OCI-LY1 (cell line): ENCODE results near the gene ARHGEF28.

ENCODE experiments used
- H2AFZ ChIP-seq: fragments of 200-600 bp; sonication (generic), shearing (Covaris generic); 2 replicates; pipeline ENCODE4 v1.6.0; 2014; ENCODE audit warnings: antibody characterized with exemption, mild to moderate bottlenecking, low read length
- H3F3A ChIP-seq: fragments of 200-600 bp; sonication (generic), shearing (Covaris generic); 2 replicates; pipeline ENCODE4 v1.6.0; 2014; ENCODE audit warnings: mild to moderate bottlenecking, antibody characterized with exemption, low read length, moderate library complexity; ENCODE audit not compliant: insufficient read depth
- H3K27ac ChIP-seq: fragments of 200-600 bp; sonication (generic); 2 replicates; pipeline ENCODE4 v1.5.1; 2014; ENCODE audit warnings: low read length, mixed run types, mild to moderate bottlenecking, low read depth; ENCODE audit not compliant: poor library complexity, severe bottlenecking
- H3K27me3 ChIP-seq: fragments of 200-600 bp; sonication (generic); 2 replicates; pipeline ENCODE4 v1.6.0; 2014; ENCODE audit warnings: antibody characterized with exemption, mild to moderate bottlenecking, low read length, moderate library complexity; ENCODE audit not compliant: insufficient read depth
- H3K36me3 ChIP-seq: fragments of 200-600 bp; sonication (generic); 2 replicates; pipeline ENCODE4 v1.6.1; 2014; ENCODE audit warnings: mild to moderate bottlenecking, antibody characterized with exemption, low read length, moderate library complexity, mixed read lengths; ENCODE audit not compliant: insufficient read depth
- H3K4me1 ChIP-seq: fragments of 200-600 bp; sonication (generic); 2 replicates; pipeline ENCODE4 v1.5.1; 2014; ENCODE audit warnings: mild to moderate bottlenecking, low read length, moderate library complexity; ENCODE audit not compliant: insufficient read depth, severe bottlenecking
- H3K4me2 ChIP-seq: fragments of 200-600 bp; sonication (generic), shearing (Covaris generic); 2 replicates; pipeline ENCODE4 v1.6.1; 2014; ENCODE audit warnings: low read length
- H3K4me3 ChIP-seq: fragments of 200-600 bp; sonication (generic); 2 replicates; pipeline ENCODE4 v1.5.1; 2014; ENCODE audit warnings: low read length, low read depth, mild to moderate bottlenecking, mixed read lengths; ENCODE audit not compliant: poor library complexity, severe bottlenecking
- H3K79me2 ChIP-seq: fragments of 200-600 bp; shearing (Covaris generic); 2 replicates; pipeline ENCODE4 v1.6.1; 2016; ENCODE audit warnings: mixed run types, low read length, mixed read lengths; ENCODE audit not compliant: insufficient read depth
- H3K9ac ChIP-seq: fragments of 200-600 bp; sonication (generic), shearing (Covaris generic); 2 replicates; pipeline ENCODE4 v1.6.1; 2014; ENCODE audit warnings: mild to moderate bottlenecking, low read length, mixed read lengths
- H3K9me2 ChIP-seq: fragments of 200-600 bp; sonication (generic), shearing (Covaris generic); 2 replicates; pipeline ENCODE4 v1.6.1; 2014; ENCODE audit warnings: low read depth, mild to moderate bottlenecking, low read length, mixed read lengths
- H3K9me3 ChIP-seq: fragments of 200-600 bp; shearing (Covaris generic); 2 replicates; pipeline ENCODE4 v1.6.1; 2014; ENCODE audit warnings: low read length, mixed read lengths
- H4K20me1 ChIP-seq: fragments of 200-600 bp; sonication (generic), shearing (Covaris generic); 2 replicates; pipeline ENCODE4 v1.6.0; 2016; ENCODE audit warnings: mild to moderate bottlenecking, low read length; ENCODE audit not compliant: insufficient read depth
- CTCF ChIP-seq: fragments of 200-600 bp; sonication (generic), shearing (Covaris generic); IDR thresholded peaks from 2 replicates; pipeline ENCODE4 v1.5.1; 2017; ENCODE audit warnings: mild to moderate bottlenecking, antibody characterized with exemption, low read length, moderate library complexity, mixed read lengths
- EZH2 ChIP-seq: fragments of 200-600 bp; sonication (generic), shearing (Covaris generic); IDR thresholded peaks from 2 replicates; pipeline ENCODE4 v1.8.0; 2017; ENCODE audit warnings: borderline replicate concordance, mixed run types, mild to moderate bottlenecking, antibody characterized with exemption, low read length, moderate library complexity, mixed read lengths

The ARHGEF28 gene

GRCh38 chr5:73793911-73794310, 167.9 kb downstream of the ARHGEF28 start:
- Histone ChIP-seq H3K79me2 (no peaks in the 10 kb centered on the region), H3K9me2 (no peaks in the 10 kb centered on the region), H3K9ac (no peak overlapping the region), H4K20me1 (no peaks in the 10 kb centered on the region), H3F3A (no peaks in the 10 kb centered on the region), H3K4me1 (no peaks in the 10 kb centered on the region), H2AFZ (no peak overlapping the region), H3K27ac (no peak overlapping the region), H3K36me3 (no peaks in the 10 kb centered on the region), H3K4me3 (no peak overlapping the region), H3K27me3 (no peaks in the 10 kb centered on the region), H3K4me2 (no peak overlapping the region), H3K9me3 (no peaks in the 10 kb centered on the region)
- TF ChIP-seq CTCF: no peak
- no peak for TF ChIP-seq EZH2

GRCh38 chr5:73796164-73797131, 170.5 kb downstream of the ARHGEF28 start:
- H3K4me2 ChIP-seq: no peak overlapping the region
- no peaks in the 10 kb centered on the region for H3K27me3 ChIP-seq

GRCh38 chr5:73797132-73797510, 171.1 kb downstream of the ARHGEF28 start:
- Histone ChIP-seq H3K9me3 (no peaks in the 10 kb centered on the region), H3K4me2 (no peak overlapping the region), H3K4me3 (no peak overlapping the region), H3K9ac (no peak overlapping the region), H3K9me2 (no peaks in the 10 kb centered on the region), H3F3A (no peaks in the 10 kb centered on the region), H3K79me2 (no peaks in the 10 kb centered on the region), H3K27ac (no peak overlapping the region), H2AFZ (no peak overlapping the region), H3K36me3 (no peaks in the 10 kb centered on the region), H3K27me3 (no peaks in the 10 kb centered on the region), H3K4me1 (no peaks in the 10 kb centered on the region), H4K20me1 (no peaks in the 10 kb centered on the region)
- TF ChIP-seq EZH2: no peak
- no peak for TF ChIP-seq CTCF

More at GRCh38 chr5:73796164-73797131, 170.5 kb downstream of the ARHGEF28 start:
- Histone ChIP-seq H3K9ac (no peak overlapping the region), H2AFZ (no peak overlapping the region), H3K4me1 (no peaks in the 10 kb centered on the region), H3K27ac (no peak overlapping the region), H3K36me3 (no peaks in the 10 kb centered on the region), H3K9me3 (no peaks in the 10 kb centered on the region), H4K20me1 (no peaks in the 10 kb centered on the region), H3F3A (no peaks in the 10 kb centered on the region), H3K9me2 (no peaks in the 10 kb centered on the region), H3K4me3 (no peak overlapping the region), H3K79me2 (no peaks in the 10 kb centered on the region)
- TF ChIP-seq EZH2: no peak
